GM12864 (cell line): ENCODE data around the gene AMELX.

ENCODE experiments used
- DNase-seq: peaks from one replicate; pipeline ENCODE4 v3.0.0-alpha.2; 2011; ENCODE audit warnings: low read depth
- H3K4me3 ChIP-seq: 2 replicates; pipeline ENCODE4 v1.5.1; 2011; ENCODE audit warnings: mild to moderate bottlenecking, low read depth, low read length, control low read depth
- TF ChIP-seq, protein P1 (sequence below): IDR thresholded peaks from 2 replicates; pipeline ENCODE4 v1.5.1; 2011; ENCODE audit warnings: low read depth, mild to moderate bottlenecking, moderate library complexity, low read length, control low read depth, inconsistent platforms; ENCODE audit errors: missing control alignments

AMELX gene

GRCh38 chrX:11298600-11298999 is 5.4 kb downstream of the AMELX start:
- H3K4me3 ChIP-seq: no peak overlapping the region
- no peak for DNase-seq
- TF ChIP-seq, protein P1, sequence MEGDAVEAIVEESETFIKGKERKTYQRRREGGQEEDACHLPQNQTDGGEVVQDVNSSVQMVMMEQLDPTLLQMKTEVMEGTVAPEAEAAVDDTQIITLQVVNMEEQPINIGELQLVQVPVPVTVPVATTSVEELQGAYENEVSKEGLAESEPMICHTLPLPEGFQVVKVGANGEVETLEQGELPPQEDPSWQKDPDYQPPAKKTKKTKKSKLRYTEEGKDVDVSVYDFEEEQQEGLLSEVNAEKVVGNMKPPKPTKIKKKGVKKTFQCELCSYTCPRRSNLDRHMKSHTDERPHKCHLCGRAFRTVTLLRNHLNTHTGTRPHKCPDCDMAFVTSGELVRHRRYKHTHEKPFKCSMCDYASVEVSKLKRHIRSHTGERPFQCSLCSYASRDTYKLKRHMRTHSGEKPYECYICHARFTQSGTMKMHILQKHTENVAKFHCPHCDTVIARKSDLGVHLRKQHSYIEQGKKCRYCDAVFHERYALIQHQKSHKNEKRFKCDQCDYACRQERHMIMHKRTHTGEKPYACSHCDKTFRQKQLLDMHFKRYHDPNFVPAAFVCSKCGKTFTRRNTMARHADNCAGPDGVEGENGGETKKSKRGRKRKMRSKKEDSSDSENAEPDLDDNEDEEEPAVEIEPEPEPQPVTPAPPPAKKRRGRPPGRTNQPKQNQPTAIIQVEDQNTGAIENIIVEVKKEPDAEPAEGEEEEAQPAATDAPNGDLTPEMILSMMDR: no peak

GRCh38 chrX:11304829-11305228 is 11.6 kb downstream of the AMELX start:
- TF ChIP-seq, protein P1: no peak
- no peak for DNase-seq

DNA sequence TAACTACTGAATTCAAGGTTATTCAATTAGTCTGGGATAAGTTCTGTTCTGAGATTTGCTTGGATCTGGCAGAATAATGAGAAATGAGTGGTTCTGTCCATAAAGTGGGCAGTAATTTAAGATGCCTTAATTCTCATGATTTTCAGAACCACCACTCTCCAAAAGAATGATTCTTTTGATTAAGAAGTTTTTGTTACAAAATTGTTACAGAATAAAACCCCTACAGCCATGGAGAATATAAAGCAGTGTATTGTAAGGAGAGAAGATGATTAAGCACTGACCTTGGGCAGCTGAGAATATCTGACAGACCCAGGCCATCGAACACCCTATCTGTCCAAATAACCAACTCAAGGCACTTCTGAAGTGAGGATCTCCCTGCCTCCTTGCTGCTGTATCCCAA is 12.4 kb downstream of the AMELX start:
- no peak for DNase-seq
- TF ChIP-seq, protein P1: no peak

More at GRCh38 chrX:11304829-11305228, 11.6 kb downstream of the AMELX start:
- H3K4me3 ChIP-seq: no peak overlapping the region

GRCh38 chrX:11309220-11309619 is 16.0 kb downstream of the AMELX start:
- no peak overlapping the region for H3K4me3 ChIP-seq
- TF ChIP-seq, protein P1: no peak

More for the DNA sequence above, 12.4 kb downstream of the AMELX start:
- no peak overlapping the region for H3K4me3 ChIP-seq

GRCh38 chrX:11311706-11312105 is 18.5 kb downstream of the AMELX start:
- TF ChIP-seq, protein P1: no peak
- no peak overlapping the region for H3K4me3 ChIP-seq
- no peak for DNase-seq

More at GRCh38 chrX:11309220-11309619, 16.0 kb downstream of the AMELX start:
- DNase-seq: no peak

DNA sequence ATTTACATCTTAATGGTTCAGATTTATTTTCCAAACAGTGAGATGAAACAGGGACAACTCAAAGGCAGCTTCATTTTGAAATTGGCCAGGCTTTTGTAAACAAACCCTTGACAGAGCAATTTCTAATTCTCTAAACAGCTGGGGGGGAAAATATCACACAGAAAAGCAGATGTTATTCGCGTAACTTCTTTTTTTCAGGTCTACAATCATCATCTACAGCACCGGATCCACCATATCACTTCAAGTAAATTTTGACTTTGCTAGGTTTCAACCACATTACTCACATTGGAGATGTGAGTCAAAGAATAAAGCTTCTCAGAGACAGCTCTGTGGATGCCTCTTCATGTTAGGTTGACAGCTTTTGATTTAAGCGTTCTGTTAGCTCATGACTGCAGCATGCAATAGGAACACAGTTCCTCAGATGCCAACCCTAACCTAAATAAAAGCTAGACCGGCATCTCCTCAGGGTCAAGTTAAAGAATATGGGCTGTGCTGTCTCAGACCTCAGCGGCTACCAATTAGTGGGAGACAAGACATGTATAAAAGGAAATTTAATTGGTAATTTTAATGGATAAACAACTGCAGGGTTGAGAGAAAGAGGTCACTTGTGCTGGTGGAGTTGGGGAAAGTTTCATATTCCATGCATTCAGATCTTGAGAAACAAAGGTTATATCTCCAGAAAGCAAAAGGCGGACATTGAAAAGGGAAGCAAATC is 26.8 kb downstream of the AMELX start:
- TF ChIP-seq, protein P1: no peak
- DNase-seq: no peak
- H3K4me3 ChIP-seq: no peak overlapping the region

DNA sequence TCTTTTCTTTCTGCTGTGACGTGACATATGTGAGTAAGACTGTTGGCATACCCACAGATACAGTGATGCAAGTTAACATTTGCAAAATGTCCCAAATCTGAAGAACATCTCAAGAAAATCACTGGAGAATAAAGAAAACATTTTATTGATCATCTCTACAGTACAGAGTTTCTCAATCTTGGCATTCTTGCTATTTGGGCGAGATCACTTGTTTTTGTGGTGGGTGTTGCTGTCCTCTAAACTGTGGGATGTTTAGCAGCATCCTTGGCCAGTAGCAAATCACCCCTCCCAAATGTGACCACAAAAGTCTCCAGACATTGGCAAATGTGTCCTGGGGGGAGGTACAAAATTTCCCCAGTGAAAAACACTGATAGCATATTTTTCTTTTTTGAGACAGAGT is 28.8 kb downstream of the AMELX start:
- TF ChIP-seq, protein P1: no peak
- H3K4me3 ChIP-seq: no peak overlapping the region
- DNase-seq: no peak
